NCI-H128 (cell line): Measurements from ENCODE around the gene ETAA1.
A peak's percentile ranks its signal among the peaks of the same experiment; 100 is the strongest.

Source experiments
- DNase-seq: peaks from one replicate; lab custom pipeline; 2025; ENCODE audit not compliant: unreplicated experiment; lab: John Stamatoyannopoulos, UW

ETAA1 gene

DNA sequence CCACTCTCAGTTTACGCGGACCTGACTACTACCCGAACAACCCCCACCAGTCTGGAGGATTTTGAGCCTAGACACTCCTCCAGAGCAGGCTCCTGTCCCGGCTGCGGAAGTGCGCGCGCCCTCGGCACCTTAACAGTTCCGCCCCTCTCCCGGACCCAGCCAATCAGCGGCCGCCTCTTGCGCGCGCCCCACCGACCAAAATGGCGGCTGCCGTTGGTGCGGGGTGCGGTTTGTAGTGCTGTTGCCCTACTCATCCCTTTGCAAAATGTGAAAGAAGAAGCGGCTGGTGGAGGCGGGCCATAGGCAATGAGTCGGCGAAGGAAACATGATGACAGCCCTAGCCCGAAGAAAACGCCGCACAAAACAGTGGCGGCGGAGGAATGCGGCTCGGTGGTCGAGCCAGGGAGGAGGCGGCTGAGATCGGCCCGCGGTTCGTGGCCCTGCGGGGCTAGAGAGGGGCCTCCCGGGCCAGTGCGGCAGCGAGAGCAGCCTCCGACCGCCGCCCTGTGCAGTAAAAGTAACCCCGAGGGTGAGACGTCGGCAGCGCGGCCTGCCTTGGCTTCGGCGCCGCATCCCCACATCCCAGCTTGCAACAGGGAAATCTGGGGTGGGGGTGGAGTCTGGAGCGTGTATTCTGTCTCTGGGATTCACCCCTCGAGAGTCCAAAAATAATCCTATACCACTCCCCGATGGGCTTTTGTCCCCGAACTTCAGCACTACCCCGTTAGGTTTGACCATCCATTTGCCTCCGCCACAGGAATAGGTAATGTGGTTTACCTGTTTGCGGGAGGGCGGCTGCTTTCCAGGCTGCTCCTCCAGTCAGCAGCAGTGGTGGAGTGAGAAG is at the start of gene ETAA1:
TSS of gene ETAA1 (plus strand) at position 191 of the 844 bp plus-strand sequence. CDS start at position 307, 116 bp downstream.
- DNase-seq: peak; percentile 88

DNA sequence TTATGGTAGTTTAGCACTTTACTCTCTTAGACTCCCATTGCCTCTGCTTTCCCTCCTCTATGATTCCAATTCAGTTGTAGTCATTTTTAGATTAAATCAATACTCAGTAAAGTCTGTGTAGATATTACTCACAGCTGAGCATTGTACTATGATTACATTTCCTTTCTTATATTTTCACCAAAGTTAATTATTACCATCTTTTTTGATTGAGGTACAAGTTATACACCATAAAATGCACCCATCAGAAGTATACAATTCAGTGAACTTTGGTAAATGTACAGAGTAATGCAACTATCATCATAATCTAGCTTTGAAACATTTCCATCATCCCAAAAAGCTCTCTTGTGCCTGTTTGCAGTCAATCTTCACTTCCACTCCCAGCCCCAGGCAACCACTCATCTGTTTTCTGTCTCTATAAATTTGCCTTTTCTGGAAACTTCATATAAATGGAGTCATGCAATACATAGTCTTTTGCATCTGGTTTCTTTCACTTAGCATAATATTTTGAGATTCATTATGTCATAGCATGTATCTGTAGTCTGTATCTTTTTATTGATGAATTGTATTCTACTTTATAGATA is 30.2 kb upstream of the ETAA1 start:
- DNase-seq: no peak

GRCh38 chr2:67374481-67374880 is 22.7 kb upstream of the ETAA1 start:
- DNase-seq: no peak

DNA sequence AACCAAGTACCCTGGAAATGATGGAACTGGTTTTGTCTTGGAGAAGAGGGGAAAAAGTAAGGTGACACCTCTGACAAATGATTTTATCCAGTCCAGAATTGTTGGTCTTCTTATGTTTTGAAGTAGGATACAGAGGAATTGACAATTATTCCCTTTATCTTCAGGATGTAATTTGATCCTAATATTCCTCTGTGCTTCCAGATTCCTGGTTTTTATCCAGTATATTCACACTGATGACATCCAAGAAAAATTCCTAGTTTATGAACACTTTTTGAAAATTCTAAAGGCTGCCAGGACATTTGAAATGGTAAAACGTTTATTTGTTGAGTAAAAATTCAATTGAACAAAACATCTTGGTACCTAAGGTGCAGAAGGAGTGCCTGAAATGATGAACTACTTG is 22.2 kb upstream of the ETAA1 start:
- DNase-seq: no peak

GRCh38 chr2:67378555-67378954 is 18.6 kb upstream of the ETAA1 start:
- DNase-seq: no peak

DNA sequence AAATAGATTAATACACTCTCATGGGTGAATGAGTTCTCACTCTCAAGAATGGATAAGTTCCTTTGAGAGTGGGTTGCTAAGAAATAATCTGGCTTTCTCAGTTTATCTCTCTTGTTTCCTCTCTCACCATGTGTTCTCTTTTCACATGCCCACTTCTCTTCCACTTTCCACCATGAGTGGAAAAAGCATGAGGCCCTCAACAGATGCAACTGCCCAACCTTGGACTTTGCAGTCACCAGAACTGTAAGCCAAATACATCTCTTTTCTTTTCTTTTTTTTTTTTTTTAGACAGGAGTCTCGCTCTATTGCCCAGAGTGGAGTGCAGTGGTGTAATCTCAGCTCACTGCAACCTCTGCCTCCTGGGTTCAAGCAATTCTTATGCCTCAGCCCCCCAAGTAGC is 18.1 kb upstream of the ETAA1 start:
- DNase-seq: no peak

GRCh38 chr2:67384123-67384822 is 12.9 kb upstream of the ETAA1 start:
- DNase-seq: no peak

GRCh38 chr2:67388680-67389079 is 8.5 kb upstream of the ETAA1 start:
- DNase-seq: no peak

- DNase-seq: no peak
Measured at GRCh38 chr2:67389286-67389685, 7.8 kb upstream of the ETAA1 start.

DNA sequence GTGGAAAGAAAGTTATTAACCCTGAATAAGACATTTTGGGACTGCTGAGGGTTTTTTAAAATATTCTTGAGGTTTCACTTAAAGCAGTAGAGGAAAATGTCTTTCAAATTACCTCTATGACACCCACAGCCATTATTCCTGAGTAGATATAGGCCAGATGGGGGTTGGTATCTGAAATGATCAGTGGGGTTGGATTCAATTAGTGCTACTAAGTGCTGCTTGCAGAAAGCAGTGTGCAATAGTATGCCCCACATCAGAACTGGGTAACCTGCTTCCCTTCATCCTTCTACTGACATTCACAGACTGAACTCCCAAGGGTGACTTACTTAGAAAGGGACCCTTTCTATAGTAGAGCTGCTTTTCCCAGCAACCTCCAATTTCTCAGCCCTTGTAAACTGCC is 7.3 kb upstream of the ETAA1 start:
- DNase-seq: no peak

DNA sequence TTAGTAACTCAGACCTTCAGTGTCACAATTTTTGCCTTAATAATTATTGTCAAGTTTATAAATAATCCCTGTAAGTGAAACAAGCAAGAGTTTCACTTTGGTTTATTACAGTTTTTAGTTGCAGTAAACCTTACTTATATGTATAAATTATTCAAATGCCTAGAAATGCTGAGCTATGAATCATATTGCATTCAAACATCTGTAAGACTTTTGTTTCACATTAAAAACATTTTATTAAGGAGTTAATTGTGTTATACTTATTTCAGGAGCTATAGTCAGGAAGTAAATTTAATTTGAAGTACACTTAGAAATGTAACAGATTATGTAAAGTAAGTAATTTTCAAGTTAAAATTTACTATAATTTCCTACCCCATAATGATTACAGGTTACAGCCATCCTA is 3.9 kb upstream of the ETAA1 start:
- no peak for DNase-seq

DNA sequence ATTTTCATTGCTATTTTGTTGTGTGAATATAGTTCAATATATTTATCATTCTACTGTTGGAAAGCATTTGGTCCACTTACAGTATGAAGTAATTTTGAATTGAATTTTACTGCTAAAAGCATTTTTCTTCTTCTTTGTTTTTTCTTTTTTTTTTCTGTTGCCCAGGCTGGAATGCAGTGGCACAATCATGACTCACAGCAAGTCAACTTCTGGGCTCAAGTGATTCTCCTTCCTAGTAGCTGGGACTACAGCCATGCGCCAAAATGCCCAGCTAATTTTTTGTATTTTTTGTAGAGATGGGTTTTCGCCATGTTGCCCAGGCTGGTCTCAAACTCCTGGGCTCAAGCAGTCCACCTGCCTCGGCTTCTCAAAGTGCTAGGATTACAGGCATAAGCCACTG is 2.4 kb upstream of the ETAA1 start:
- DNase-seq: no peak

DNA sequence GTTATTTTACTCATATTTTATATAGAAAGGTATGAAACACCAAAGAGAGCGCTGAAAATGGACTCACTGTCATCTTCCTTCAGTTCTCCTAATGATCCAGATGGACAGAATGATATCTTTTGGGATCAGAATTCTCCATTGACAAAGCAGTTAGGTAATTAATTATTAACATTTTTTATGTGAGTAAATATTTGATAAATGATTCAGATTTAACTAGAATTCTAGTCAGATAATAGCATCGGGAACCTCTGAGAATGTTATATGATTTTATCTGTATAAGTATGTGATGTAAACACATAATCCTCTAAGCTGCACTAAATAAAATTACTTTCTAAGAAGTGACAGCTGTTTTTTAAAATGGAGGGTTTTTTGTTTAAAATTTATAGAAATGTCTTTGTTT is 2.0 kb downstream of the ETAA1 start:
- DNase-seq: no peak

DNA sequence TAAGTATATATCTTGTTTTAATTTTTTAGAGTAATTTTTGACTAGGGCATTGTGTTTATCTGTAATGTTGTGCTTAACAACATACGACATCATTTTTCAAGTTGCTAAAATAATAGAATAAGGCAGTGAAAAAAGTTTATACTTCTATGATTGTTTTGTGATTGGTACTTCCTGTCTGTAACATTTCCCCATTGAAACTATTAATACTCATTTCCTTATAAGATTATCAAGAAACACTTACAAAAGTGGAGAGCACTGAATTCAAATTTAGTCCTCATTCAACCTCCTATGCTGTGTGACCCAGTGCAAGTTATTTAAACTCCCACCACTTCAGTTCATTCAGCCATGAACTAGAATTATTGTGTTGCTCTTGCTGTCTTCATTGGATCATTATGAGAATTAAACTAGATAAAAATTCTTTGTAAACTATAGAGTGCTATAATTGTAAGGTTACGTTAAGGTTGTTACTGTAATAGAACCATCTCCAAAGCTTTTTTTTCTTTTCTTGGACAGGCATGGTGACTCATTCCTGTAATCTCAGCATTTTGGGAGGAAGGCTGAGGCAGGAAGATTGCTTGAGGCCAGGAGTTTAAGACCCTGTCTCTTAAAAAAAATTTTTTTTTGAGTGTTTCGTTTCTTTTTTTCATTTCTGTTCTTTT is 2.8 kb downstream of the ETAA1 start:
- DNase-seq: no peak

GRCh38 chr2:67400560-67401485 is 3.7 kb downstream of the ETAA1 start:
- DNase-seq: no peak

DNA sequence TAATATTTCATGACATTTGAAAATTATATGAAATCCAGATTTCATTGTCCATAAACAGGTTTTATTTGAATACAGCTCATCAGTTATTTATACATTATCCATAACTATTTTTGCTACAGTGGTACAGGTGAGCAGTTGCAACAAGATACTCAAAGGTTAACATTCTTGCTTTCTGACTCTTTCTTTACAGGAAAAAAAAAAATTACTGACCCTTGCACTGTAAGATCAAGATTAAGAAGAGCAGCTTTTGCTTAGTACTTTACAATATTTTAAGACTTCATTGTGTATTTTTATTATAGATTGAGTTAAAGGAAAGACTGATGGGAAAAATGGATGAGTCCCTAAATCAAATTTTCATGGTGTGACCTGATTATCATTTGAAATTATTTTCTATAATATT is 11.2 kb downstream of the ETAA1 start:
- no peak for DNase-seq

- DNase-seq: no peak
Measured at GRCh38 chr2:67412424-67412823, 15.3 kb downstream of the ETAA1 start.

DNA sequence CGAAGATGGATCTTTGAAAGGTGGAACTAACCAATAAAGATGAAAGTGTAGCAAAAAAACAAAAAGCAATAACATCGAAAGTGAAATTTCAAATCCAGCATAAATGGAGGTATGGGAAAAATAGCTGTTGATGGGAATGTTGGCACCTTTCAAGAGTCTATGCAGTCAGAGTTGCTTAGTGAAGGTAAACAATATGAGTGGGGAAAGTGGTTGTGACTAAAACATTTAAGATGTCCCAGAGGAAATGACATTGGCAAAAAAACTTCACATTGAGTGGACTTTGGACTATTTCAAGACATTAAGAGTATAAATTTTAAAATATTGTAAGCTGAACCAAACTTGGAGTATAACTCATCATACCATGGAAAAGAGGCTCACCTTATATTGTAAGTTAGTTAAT is 17.7 kb downstream of the ETAA1 start:
- no peak for DNase-seq

GRCh38 chr2:67416136-67416535 is 19.0 kb downstream of the ETAA1 start:
- DNase-seq: no peak

- no peak for DNase-seq
Measured at GRCh38 chr2:67423489-67423888, 26.4 kb downstream of the ETAA1 start.

DNA sequence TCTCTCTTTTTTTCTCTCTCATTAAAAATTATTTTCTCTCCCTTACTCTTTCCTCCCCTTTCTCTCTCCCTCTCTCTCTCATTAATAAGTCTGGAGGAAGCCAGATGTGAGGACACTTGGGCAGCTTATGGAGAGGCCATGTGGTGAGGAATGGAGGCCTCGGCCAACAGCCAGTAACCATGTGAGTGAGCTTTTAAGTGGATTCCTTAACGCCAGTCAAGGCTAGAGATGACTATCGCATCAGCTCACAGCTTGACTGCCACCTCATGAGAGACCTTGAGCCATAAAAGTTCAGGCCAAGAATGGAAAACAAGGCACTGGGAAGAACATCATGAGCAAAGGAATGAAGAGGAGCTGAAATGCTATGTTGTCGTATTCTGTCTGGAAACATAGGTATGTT is 39.1 kb downstream of the ETAA1 start:
- DNase-seq: no peak
